HepG2 (cell line): ENCODE data around the gene MIR17HG. TPM values are rescaled to one million over a fixed set of nuclear protein-coding genes. Genes with fewer than 3 reads are reported as not detected.

Source experiments
- ATAC-seq: fragments of 200-7000 bp; cut with Tn5 transposase; 3 replicates; pipeline ENCODE4 v1.9.1; 2020; ENCODE audit warnings: mild to moderate bottlenecking, moderate library complexity
- BruUV-seq: library from RNA; stranded (reverse); fragments of 400-500 nt; replicated peaks from 2 replicates; lab custom pipeline; 2021; lab: Mats Ljungman, UMichigan
- CTCF ChIA-PET: fragments of 300-600 bp; formaldehyde crosslinking; extraction: SDS; loops from one replicate; lab custom pipeline; 2021; ENCODE audit warnings: low total read pairs, inconsistent platforms, low intra/inter-chr PET ratio; lab: Yijun Ruan, JAX
- POLR2A ChIA-PET: fragments of 350-600 bp; sonication (Branson Sonifier 250); formaldehyde crosslinking; loops from one replicate; lab custom pipeline; 2020; ENCODE audit warnings: antibody characterized with exemption, inconsistent platforms; lab: Yijun Ruan, JAX
- DNase-seq: peaks from one replicate; pipeline ENCODE4 v3.0.0-alpha.2; 2015; ENCODE audit warnings: low spot score
- FAIRE-seq: peaks from 3 replicates; lab custom pipeline; 2011; peaks lifted over from hg19 to GRCh38; lab: Jason Lieb, UNC
- H2AFZ ChIP-seq: one replicate; pipeline ENCODE4 v1.6.1; 2011; ENCODE audit warnings: low read length, inconsistent platforms
- H3K27ac ChIP-seq: fragments of 300-600 bp; 3 replicates; pipeline ENCODE4 v1.8.0; 2011; ENCODE audit warnings: mixed run types, mild to moderate bottlenecking, mixed read lengths, low read length, inconsistent platforms; ENCODE audit not compliant: insufficient read depth; ENCODE audit errors: extremely low read length
- H3K27me3 ChIP-seq, 2 experiments: fragments of 200-600 bp in 1 of 2; 2 replicates in 1 of 2; 3 replicates in 1 of 2; pipeline versions ENCODE4 v1.6.0 to v1.8.0; 2011; ENCODE audit warnings: low read length in 2 of 2, mild to moderate bottlenecking in 2 of 2, moderate library complexity in 2 of 2, inconsistent platforms in 1 of 2; ENCODE audit not compliant: insufficient read depth in 2 of 2, control insufficient read depth in 1 of 2
- H3K36me3 ChIP-seq, 2 experiments: fragments of 200-600 bp in 1 of 2; replicated peaks in 1 of 2; 2 replicates in 1 of 2; 3 replicates in 1 of 2; pipeline versions ENCODE4 v1.5.1 to v1.8.0; 2011; ENCODE audit warnings: low read length in 2 of 2, inconsistent platforms in 1 of 2; ENCODE audit not compliant: insufficient read depth in 2 of 2, control insufficient read depth in 1 of 2
- H3K4me1 ChIP-seq: 2 replicates; pipeline ENCODE4 v1.5.1; 2012; ENCODE audit warnings: low read length, inconsistent platforms; ENCODE audit not compliant: insufficient read depth
- H3K4me2 ChIP-seq: 2 replicates; pipeline ENCODE4 v1.6.0; 2011; ENCODE audit warnings: low read depth, low read length, inconsistent platforms
- H3K4me3 ChIP-seq, 3 experiments: fragments of 200-600 bp in 1 of 3; sonication (generic), shearing (Covaris generic) in 1 of 3; replicated peaks in 1 of 3; 2 replicates each; pipeline ENCODE4 v1.5.1; 2011 to 2016; ENCODE audit warnings: low read length in 3 of 3, inconsistent platforms in 2 of 3, low read depth in 2 of 3, mild to moderate bottlenecking in 2 of 3, control low read depth in 1 of 3, mixed read lengths in 1 of 3; ENCODE audit not compliant: insufficient read depth in 1 of 3
- H3K79me2 ChIP-seq: one replicate; pipeline ENCODE4 v1.6.1; 2011; ENCODE audit warnings: low read length, inconsistent platforms; ENCODE audit not compliant: insufficient read depth
- H3K9ac ChIP-seq: 2 replicates; pipeline ENCODE4 v1.6.0; 2011; ENCODE audit warnings: mild to moderate bottlenecking, low read depth, low read length, inconsistent platforms; ENCODE audit not compliant: insufficient read depth
- H3K9me3 ChIP-seq: 2 replicates; pipeline ENCODE4 v1.5.1; 2012; ENCODE audit warnings: mild to moderate bottlenecking, low read length
- H4K20me1 ChIP-seq: 2 replicates; pipeline ENCODE4 v1.6.0; 2011; ENCODE audit warnings: inconsistent platforms, mild to moderate bottlenecking, low read length, moderate library complexity; ENCODE audit not compliant: insufficient read depth
- ATRX ChIP-seq: sonication (generic); formaldehyde crosslinking; IDR thresholded peaks from 2 replicates; pipeline ENCODE4 v1.4.0; 2020; ENCODE audit warnings: missing genetic modification reagents, borderline replicate concordance
- CCAR2 ChIP-seq: fragments of 200-400 bp; formaldehyde crosslinking; optimal IDR thresholded peaks from 2 replicates; pipeline ENCODE3; 2018; ENCODE audit warnings: low read depth, mild to moderate bottlenecking, low read length, moderate library complexity
- CREB1 ChIP-seq, 2 experiments: fragments of 450-650 bp in 1 of 2; IDR thresholded peaks; 2 replicates each; pipeline ENCODE4 v1.6.1; 2016 to 2017; ENCODE audit warnings: control low read depth in 1 of 2, mild to moderate bottlenecking in 1 of 2, missing compliant biosample characterization in 1 of 2, missing genetic modification characterization in 1 of 2
- ETS1 ChIP-seq: sonication (generic); formaldehyde crosslinking; IDR thresholded peaks from 2 replicates; pipeline ENCODE4 v1.4.0; 2020; ENCODE audit warnings: missing genetic modification reagents
- HDAC6 ChIP-seq: fragments of 200-600 bp; sonication (generic); IDR thresholded peaks from 2 replicates; pipeline ENCODE4 v1.7.0; 2017; ENCODE audit warnings: mild to moderate bottlenecking, antibody characterized with exemption, low read length, low read depth
- HMG20A ChIP-seq: IDR thresholded peaks from 2 replicates; pipeline ENCODE4 v1.6.1; 2016; ENCODE audit warnings: borderline replicate concordance
- HOXA9 ChIP-seq: sonication (generic); formaldehyde crosslinking; IDR thresholded peaks from 2 replicates; pipeline ENCODE4 v1.8.1; 2022; ENCODE audit warnings: missing genetic modification reagents, mild to moderate bottlenecking, moderate library complexity, borderline replicate concordance
- MTERF4 ChIP-seq: sonication (generic); formaldehyde crosslinking; IDR thresholded peaks from 2 replicates; pipeline ENCODE4 v1.8.0; 2023; ENCODE audit warnings: mild to moderate bottlenecking, missing genetic modification reagents
- POGK ChIP-seq: sonication (generic); formaldehyde crosslinking; conservative IDR thresholded peaks from 2 replicates; pipeline ENCODE4 v1.8.0; 2022; ENCODE audit warnings: mild to moderate bottlenecking, moderate library complexity, missing genetic modification reagents
- SNAPC4 ChIP-seq: sonication (generic); formaldehyde crosslinking; IDR thresholded peaks from 2 replicates; pipeline ENCODE4 v1.4.0; 2020; ENCODE audit warnings: mild to moderate bottlenecking, missing genetic modification reagents
- SYNCRIP ChIP-seq: fragments of 200-400 bp; formaldehyde crosslinking; IDR thresholded peaks from 2 replicates; pipeline ENCODE4 v1.6.1; 2018; ENCODE audit warnings: mild to moderate bottlenecking, low read depth, low read length; ENCODE audit not compliant: insufficient read depth
- ZFP41 ChIP-seq: sonication (generic); formaldehyde crosslinking; IDR thresholded peaks from 2 replicates; pipeline ENCODE4 v1.4.0; 2020; ENCODE audit warnings: mild to moderate bottlenecking, missing genetic modification reagents, borderline replicate concordance
- ZNF138 ChIP-seq: sonication (generic); formaldehyde crosslinking; IDR thresholded peaks from 2 replicates; pipeline ENCODE4 v1.5.0; 2020; ENCODE audit warnings: mild to moderate bottlenecking, low read depth, missing genetic modification reagents
- ZNF441 ChIP-seq: sonication (generic); formaldehyde crosslinking; IDR thresholded peaks from 2 replicates; pipeline ENCODE4 v1.7.0; 2021; ENCODE audit warnings: missing genetic modification reagents, borderline replicate concordance
- ZNF577 ChIP-seq: sonication (generic); formaldehyde crosslinking; IDR thresholded peaks from 2 replicates; pipeline ENCODE4 v1.4.0; 2020; ENCODE audit warnings: mild to moderate bottlenecking, low read depth, missing genetic modification reagents, borderline replicate concordance
- ZNF616 ChIP-seq: sonication (generic); formaldehyde crosslinking; IDR thresholded peaks from 2 replicates; pipeline ENCODE4 v1.5.0; 2020; ENCODE audit warnings: low read depth, mild to moderate bottlenecking, missing genetic modification reagents
- WGBS: methylation state at CpG from one replicate; pipeline ENCODE4 v1.1.6; 2017; ENCODE audit warnings: low lambda C conversion rate; 5-methylcytosine and 5-hydroxymethylcytosine counted together
- in situ Hi-C: cut with HindIII; loops from 2 replicates; pipeline ENCODE4 v1.10.0; 2017; ENCODE audit warnings: low pct_unique_long_range_greater_than_20kb; ENCODE audit not compliant: extremely low pct_ligation_motif_present
- intact Hi-C: fragments of 100-400 bp; cut with micrococcal nuclease; formaldehyde crosslinking; loops from one replicate; pipeline ENCODE4 v1.10.0; 2022; ENCODE audit not compliant: unreplicated experiment
- polyA plus RNA-seq, 8 experiments: library from polyadenylated mRNA; depleted of rRNA in 3 of 8; stranded (reverse) in 7 of 8; unstranded in 1 of 8; fragments of >200 nt; fragmentation: Illumina TruSeq in 4 of 8; extraction: Trizol in 4 of 8; gene quantifications; 2 replicates each; pipeline versions ENCODE4 v1.2.1 to v1.2.3, GENCODE V29; 2011 to 2016; ENCODE audit warnings: low read depth in 4 of 8, missing spikeins in 1 of 8, mixed read lengths in 1 of 8; ENCODE audit not compliant: insufficient read depth in 1 of 8
- total RNA-seq, 5 experiments: library from RNA; depleted of rRNA; stranded (reverse); fragments of >200 nt; fragmentation: Illumina TruSeq; extraction: Trizol; gene quantifications; 2 replicates each; pipeline ENCODE4 v1.2.3, GENCODE V29; 2016; ENCODE audit warnings: low read depth in 1 of 5

The MIR17HG gene
- total and polyA plus RNA-seq, 2 of the 13 experiments (the other 11 are each of a cell fraction or from before 2014, with no cell fraction given): 2.5 to 12.3 TPM

- Histone ChIP-seq H3K4me1 (no peaks in the 10 kb centered on the region), H3K36me3 (no peaks in the 10 kb centered on the region), H3K27me3 (no peaks in the 10 kb centered on the region), H3K27ac (no peak overlapping the region), H3K4me3 (no peak overlapping the region), H3K79me2 (no peaks in the 10 kb centered on the region), H3K9ac (no peak overlapping the region), H2AFZ (no peak overlapping the region), H3K4me2 (no peak overlapping the region), H4K20me1 (no peaks in the 10 kb centered on the region), H3K9me3 (no peaks in the 10 kb centered on the region)
- no TSS peak for BruUV-seq
- DNase-seq (no peak), FAIRE-seq (no peak), ATAC-seq (no peak)
- in situ Hi-C loops: no loop called here
- intact Hi-C loops: no loop called here
- CTCF ChIA-PET: no interaction called here
- POLR2A ChIA-PET: no interaction called here
- 47% methylated on average over 1 of the region's 1 CpG for WGBS
- TF ChIP-seq ZNF616 (CRISPR knock-in tag) (no peak), ZNF441 (CRISPR knock-in tag) (no peak), HMG20A (CRISPR knock-in tag) (no peak), POGK (CRISPR knock-in tag) (no peak), CREB1 (IDR thresholded peaks at IDR 0.05) (no peak), CREB1 (CRISPR knock-in tag; IDR thresholded peaks at IDR 0.05) (no peak), CCAR2 (no peak), ATRX (CRISPR knock-in tag) (no peak), SYNCRIP (no peak), ZNF577 (CRISPR knock-in tag) (no peak), SNAPC4 (CRISPR knock-in tag) (no peak), ETS1 (CRISPR knock-in tag) (no peak), HOXA9 (CRISPR knock-in tag) (no peak), MTERF4 (CRISPR knock-in tag) (no peak), ZNF138 (CRISPR knock-in tag) (no peak), ZFP41 (CRISPR knock-in tag) (no peak), HDAC6 (no peak)
Observed at GRCh38 chr13:91329733-91330132, 17.8 kb upstream of the MIR17HG start.
